H1 (cell line): ENCODE measurements around the gene FNIP2. TPM values are rescaled to one million over a fixed set of nuclear protein-coding genes. Genes with fewer than 3 reads are reported as not detected.

Experiments
- CTCF ChIA-PET: fragments of 300-600 bp; sonication (Branson Sonifier 250); formaldehyde crosslinking; loops from one replicate; lab custom pipeline; 2021; ENCODE audit not compliant: partially characterized antibody; lab: Charles Lee
- POLR2A ChIA-PET: fragments of 300-600 bp; sonication (Branson Sonifier 250); formaldehyde crosslinking; loops from one replicate; lab custom pipeline; 2021; ENCODE audit warnings: inconsistent platforms; ENCODE audit not compliant: partially characterized antibody; lab: Charles Lee
- DNase-seq, 2 experiments: peaks; one replicate each; pipeline versions ENCODE4 v3.0.0 to v3.0.0-alpha.2; 2010 to 2022; ENCODE audit warnings: low spot score in 2 of 2, low read depth in 1 of 2, mixed read lengths in 1 of 2
- FAIRE-seq: peaks from 2 replicates; lab custom pipeline; 2011; peaks lifted over from hg19 to GRCh38; lab: Jason Lieb, UNC
- H2AFZ ChIP-seq: 2 replicates; pipeline ENCODE4 v1.8.1; 2012; ENCODE audit warnings: low read length, inconsistent platforms
- H2AK5ac ChIP-seq: 2 replicates; pipeline ENCODE4 v1.6.1; 2013; ENCODE audit warnings: low read depth, low read length
- H2BK120ac ChIP-seq: replicated peaks from 2 replicates; pipeline ENCODE3; 2013; ENCODE audit warnings: low read depth, low read length, inconsistent platforms
- H2BK12ac ChIP-seq: 2 replicates; pipeline ENCODE4 v1.6.1; 2013; ENCODE audit warnings: low read depth, low read length
- H2BK15ac ChIP-seq: 2 replicates; pipeline ENCODE4 v1.6.1; 2013; ENCODE audit warnings: low read length
- H2BK20ac ChIP-seq: 2 replicates; pipeline ENCODE4 v1.6.1; 2013; ENCODE audit warnings: low read length
- H2BK5ac ChIP-seq: 2 replicates; pipeline ENCODE4 v1.6.1; 2013; ENCODE audit warnings: low read depth, low read length
- H3K14ac ChIP-seq: 2 replicates; pipeline ENCODE4 v1.6.1; 2013; ENCODE audit warnings: inconsistent platforms; ENCODE audit not compliant: insufficient read length
- H3K18ac ChIP-seq: 2 replicates; pipeline ENCODE4 v1.6.1; 2013; ENCODE audit warnings: low read length; ENCODE audit errors: extremely low read depth
- H3K23ac ChIP-seq: 2 replicates; pipeline ENCODE4 v1.6.1; 2013; ENCODE audit warnings: inconsistent platforms; ENCODE audit not compliant: insufficient read length
- H3K23me2 ChIP-seq: 2 replicates; pipeline ENCODE4 v1.6.1; 2013; ENCODE audit warnings: low read depth, low read length
- H3K27ac ChIP-seq: 2 replicates; pipeline ENCODE4 v1.6.1; 2011; ENCODE audit warnings: low read depth, low read length, inconsistent platforms
- H3K27me3 ChIP-seq, 4 experiments: replicated peaks in 1 of 4; 1 replicate in 1 of 4; 2 replicates in 3 of 4; pipeline versions ENCODE4 v1.6.1 to v1.8.1; 2011 to 2013; ENCODE audit warnings: low read length in 3 of 4, mild to moderate bottlenecking in 3 of 4, inconsistent platforms in 2 of 4, mixed read lengths in 2 of 4, moderate library complexity in 1 of 4; ENCODE audit not compliant: control insufficient read depth in 3 of 4, insufficient read depth in 3 of 4; ENCODE audit errors: extremely low read depth in 1 of 4
- H3K36me3 ChIP-seq, 4 experiments: 2 replicates each; pipeline versions ENCODE4 v1.6.1 to v1.8.1; 2011 to 2013; ENCODE audit warnings: mild to moderate bottlenecking in 4 of 4, low read length in 3 of 4, moderate library complexity in 2 of 4, control low read depth in 1 of 4, inconsistent platforms in 1 of 4; ENCODE audit not compliant: insufficient read depth in 4 of 4, control insufficient read depth in 2 of 4
- H3K4ac ChIP-seq: replicated peaks from 2 replicates; pipeline ENCODE3; 2013; ENCODE audit warnings: low read length, low read depth, mixed read lengths, inconsistent platforms; ENCODE audit not compliant: insufficient read length
- H3K4me1 ChIP-seq, 4 experiments: replicated peaks in 1 of 4; 1 replicate in 1 of 4; 2 replicates in 3 of 4; pipeline versions ENCODE4 v1.6.1 to v1.8.1; 2011 to 2013; ENCODE audit warnings: low read length in 3 of 4, inconsistent platforms in 2 of 4, mixed read lengths in 1 of 4; ENCODE audit not compliant: insufficient read depth in 4 of 4, control insufficient read depth in 3 of 4
- H3K4me2 ChIP-seq, 2 experiments: 2 replicates each; pipeline versions ENCODE4 v1.6.1 to v1.8.1; 2011 to 2013; ENCODE audit warnings: low read depth in 2 of 2, low read length in 2 of 2, control low read depth in 1 of 2, inconsistent platforms in 1 of 2, mild to moderate bottlenecking in 1 of 2; ENCODE audit not compliant: insufficient read depth in 1 of 2
- H3K4me3 ChIP-seq, 4 experiments: fragments of 200-600, 300-600 bp in 1 of 4; sonication (generic), shearing (Covaris generic), sonication (Bioruptor Twin) in 1 of 4; 2 replicates each; pipeline versions ENCODE4 v1.5.1 to v1.8.1; 2011 to 2016; ENCODE audit warnings: low read length in 4 of 4, low read depth in 3 of 4, control low read depth in 2 of 4, inconsistent platforms in 2 of 4, mild to moderate bottlenecking in 2 of 4, mixed read lengths in 1 of 4, moderate library complexity in 1 of 4; ENCODE audit not compliant: insufficient read depth in 2 of 4; ENCODE audit errors: extremely low read depth in 1 of 4
- H3K56ac ChIP-seq: replicated peaks from 2 replicates; pipeline ENCODE3; 2013; ENCODE audit warnings: low read depth, mild to moderate bottlenecking, mixed read lengths, low read length, inconsistent platforms; ENCODE audit not compliant: insufficient read length
- H3K79me1 ChIP-seq: 2 replicates; pipeline ENCODE4 v1.6.1; 2013; ENCODE audit warnings: low read depth, low read length, control low read depth
- H3K79me2 ChIP-seq, 2 experiments: 2 replicates each; pipeline versions ENCODE4 v1.6.1 to v1.8.1; 2012 to 2013; ENCODE audit warnings: low read length in 2 of 2, mild to moderate bottlenecking in 2 of 2, inconsistent platforms in 1 of 2; ENCODE audit not compliant: insufficient read depth in 2 of 2, control insufficient read depth in 1 of 2
- H3K9ac ChIP-seq, 4 experiments: replicated peaks in 1 of 4; 1 replicate in 1 of 4; 2 replicates in 3 of 4; pipeline versions ENCODE4 v1.6.1 to v1.8.1; 2011 to 2013; ENCODE audit warnings: low read depth in 3 of 4, low read length in 3 of 4, control low read depth in 2 of 4, mild to moderate bottlenecking in 2 of 4, moderate library complexity in 2 of 4, inconsistent platforms in 1 of 4; ENCODE audit errors: extremely low read depth in 1 of 4
- H3K9me3 ChIP-seq, 2 experiments: 2 replicates each; pipeline versions ENCODE4 v1.6.1 to v1.8.1; 2012 to 2013; ENCODE audit warnings: mild to moderate bottlenecking in 2 of 2, moderate library complexity in 2 of 2, control low read depth in 1 of 2, inconsistent platforms in 1 of 2, low read depth in 1 of 2, low read length in 1 of 2, mixed read lengths in 1 of 2; ENCODE audit not compliant: insufficient read depth in 2 of 2
- H4K20me1 ChIP-seq, 2 experiments: replicated peaks in 1 of 2; 2 replicates each; pipeline versions ENCODE3 to v1.8.1; 2011 to 2013; ENCODE audit warnings: inconsistent platforms in 2 of 2, low read length in 2 of 2, mild to moderate bottlenecking in 1 of 2; ENCODE audit not compliant: insufficient read depth in 2 of 2, control insufficient read depth in 1 of 2
- H4K5ac ChIP-seq: 2 replicates; pipeline ENCODE4 v1.6.1; 2013; ENCODE audit warnings: low read length, low read depth, mixed read lengths, inconsistent platforms; ENCODE audit not compliant: insufficient read length
- H4K8ac ChIP-seq: 2 replicates; pipeline ENCODE4 v1.8.0; 2013; ENCODE audit warnings: mild to moderate bottlenecking, moderate library complexity, low read length, inconsistent platforms; ENCODE audit not compliant: insufficient read depth; ENCODE audit errors: extremely low read depth
- H4K91ac ChIP-seq: replicated peaks from 2 replicates; pipeline ENCODE3; 2013; ENCODE audit warnings: low read length, mixed read lengths, inconsistent platforms; ENCODE audit not compliant: insufficient read length
- POLR2A ChIP-seq, 2 experiments: IDR thresholded peaks; 1 replicate in 1 of 2; 2 replicates in 1 of 2; pipeline ENCODE4 v1.6.1; 2011; ENCODE audit warnings: low read depth in 2 of 2, low read length in 2 of 2, mild to moderate bottlenecking in 2 of 2; ENCODE audit errors: control extremely low read depth in 1 of 2
- WGBS, 2 experiments: shearing (Covaris generic) in 1 of 2; methylation state at CpG; one replicate each; pipeline versions ENCODE4 v1.1.6 to v1.1.7; 2013 to 2015; ENCODE audit warnings: low lambda C conversion rate in 2 of 2, mixed read lengths in 2 of 2, inconsistent platforms in 1 of 2, low coverage in 1 of 2, missing lambda C conversion rate in 1 of 2; ENCODE audit not compliant: insufficient replicate concordance in 2 of 2, insufficient coverage in 1 of 2, insufficient read length in 1 of 2; ENCODE audit errors: extremely low coverage in 1 of 2, missing lambda C conversion rate in 1 of 2; 5-methylcytosine and 5-hydroxymethylcytosine counted together
- polyA plus RNA-seq, 7 experiments: library from polyadenylated mRNA; depleted of rRNA in 3 of 7; stranded (reverse) in 5 of 7; unstranded in 2 of 7; fragments of >200 nt in 5 of 7; fragments of 200-250 nt in 2 of 7; gene quantifications; 1 replicate in 5 of 7; 2 replicates in 1 of 7; 4 replicates in 1 of 7; pipeline versions ENCODE4 v1.2.1 to v1.2.3, GENCODE V29; 2011 to 2013; ENCODE audit warnings: missing spikeins in 2 of 7, mixed read lengths in 2 of 7
- total RNA-seq: library from RNA; stranded (reverse); fragmentation: NEBNext Ultra II Directional; extraction: Animal tissue kit (Norgen Biotek cat#: 25700); gene quantifications from 2 replicates; pipeline ENCODE4 v1.2.1, GENCODE V29; 2021

FNIP2 gene
- total and polyA plus RNA-seq, 2 of the 8 experiments (the other 6 are each of a cell fraction or from before 2014, with no cell fraction given), result 4.0 to 13.0 TPM

- CTCF ChIA-PET, result interaction anchor here (1.2 to 1.6 kb wide), 2 partner anchors 34 to 317 kb away, joined by 3 to 7 read pairs; no protein-coding TSS in a partner anchor
Observed at GRCh38 chr4:158885564-158885963, 116.7 kb downstream of the FNIP2 start.

More at GRCh38 chr4:158885564-158885963, 116.7 kb downstream of the FNIP2 start:
- no peak for TF ChIP-seq POLR2A (IDR thresholded peaks at IDR 0.05; ENCODE audit: control extremely low read depth in 1 of 2, low read depth in 2 of 2, low read length in 2 of 2)
- Histone ChIP-seq H4K20me1 (no peaks in the 10 kb centered on the region), H3K4me1 (peaks cover 0 to under 1% (median 0%) of the 10 kb centered on the region in 4 experiments; a peak in 1 of 7 replicates), H3K79me2 (no peaks in the 10 kb centered on the region), H3K18ac (no peak overlapping the region), H2BK20ac (no peak overlapping the region), H3K9me3 (peaks cover 2 to 10% of the 10 kb centered on the region in 2 experiments; a peak in 1 of 4 replicates), H3K23ac (no peak overlapping the region), H2BK12ac (no peak overlapping the region), H4K91ac (no peak overlapping the region), H2AK5ac (no peak overlapping the region), H3K4me2 (no peak overlapping the region), H3K4me3 (no peak overlapping the region), H3K23me2 (no peaks in the 10 kb centered on the region), H2BK120ac (no peak overlapping the region), H4K5ac (no peak overlapping the region), H4K8ac (no peak overlapping the region), H2BK5ac (no peak overlapping the region), H3K27me3 (no peaks in the 10 kb centered on the region), H3K14ac (no peak overlapping the region), H3K36me3 (peaks cover 0 to 12% (median 0%) of the 10 kb centered on the region in 4 experiments; a peak in 2 of 8 replicates), H3K4ac (no peak overlapping the region), H3K79me1 (no peaks in the 10 kb centered on the region), H3K9ac (no peak overlapping the region), H2BK15ac (no peak overlapping the region), H3K27ac (no peak overlapping the region), H3K56ac (no peak overlapping the region), H2AFZ (no peak overlapping the region)
- POLR2A ChIA-PET, result interaction anchor here (0.6 kb wide), 1 partner anchor 279 kb away, joined by 5 read pairs; no protein-coding TSS in a partner anchor
- WGBS, 2 experiments, result 84% methylated on average over 5 of the region's 5 CpGs; no CpG with 5 or more reads in 1 of the 2 experiments
- DNase-seq (no peak), FAIRE-seq (no peak)
